SU-DHL-6 (cell line): ENCODE measurements around the gene OR2H1.

Experiments
- H2AFZ ChIP-seq: fragments of 200-600 bp; sonication (generic); 2 replicates; pipeline ENCODE4 v1.6.1; 2014; ENCODE audit warnings: low read depth, mild to moderate bottlenecking, moderate library complexity, mixed read lengths, antibody characterized with exemption, low read length; ENCODE audit not compliant: severe bottlenecking
- H3F3A ChIP-seq: fragments of 200-600 bp; shearing (Covaris generic); 2 replicates; pipeline ENCODE4 v1.6.0; 2016; ENCODE audit warnings: antibody characterized with exemption, mild to moderate bottlenecking; ENCODE audit not compliant: insufficient read depth
- H3K27ac ChIP-seq: fragments of 200-600 bp; sonication (generic); 2 replicates; pipeline ENCODE4 v1.5.1; 2016; ENCODE audit warnings: low read depth, mild to moderate bottlenecking, low read length, moderate library complexity, mixed read lengths
- H3K27me3 ChIP-seq: fragments of 200-600 bp; sonication (generic), shearing (Covaris generic); 2 replicates; pipeline ENCODE4 v1.6.0; 2014; ENCODE audit warnings: mild to moderate bottlenecking, low read length
- H3K36me3 ChIP-seq: fragments of 200-600 bp; sonication (generic); 2 replicates; pipeline ENCODE4 v1.6.1; 2014; ENCODE audit warnings: mild to moderate bottlenecking, low read length, mixed read lengths
- H3K4me2 ChIP-seq: fragments of 300-600, 200-600 bp; shearing (Covaris generic), sonication (generic); 2 replicates; pipeline ENCODE4 v1.6.0; 2014; ENCODE audit warnings: low read length, low read depth, mild to moderate bottlenecking; ENCODE audit not compliant: poor library complexity, severe bottlenecking
- H3K4me3 ChIP-seq: fragments of 200-600 bp; sonication (generic); 2 replicates; pipeline ENCODE4 v1.5.1; 2014; ENCODE audit warnings: antibody characterized with exemption, low read length, mild to moderate bottlenecking, mixed read lengths; ENCODE audit not compliant: insufficient read depth, poor library complexity, severe bottlenecking
- H3K79me2 ChIP-seq: fragments of 200-600 bp; sonication (generic); 2 replicates; pipeline ENCODE4 v1.6.1; 2014; ENCODE audit warnings: mild to moderate bottlenecking, low read length, moderate library complexity; ENCODE audit not compliant: insufficient read depth
- H3K9ac ChIP-seq: fragments of 200-600 bp; sonication (generic); 2 replicates; pipeline ENCODE4 v1.7.0; 2014; ENCODE audit warnings: mild to moderate bottlenecking, low read length
- H3K9me2 ChIP-seq: fragments of 200-600 bp; sonication (generic); replicated peaks from 2 replicates; pipeline ENCODE4 v1.6.1; 2014; ENCODE audit warnings: low read length; ENCODE audit not compliant: insufficient read depth
- H3K9me3 ChIP-seq: fragments of 200-600 bp; sonication (generic); 2 replicates; pipeline ENCODE4 v1.6.1; 2014; ENCODE audit warnings: low read length, mixed read lengths; ENCODE audit not compliant: insufficient read depth
- H4K20me1 ChIP-seq: fragments of 200-600 bp; sonication (generic); 2 replicates; pipeline ENCODE4 v1.6.1; 2014; ENCODE audit warnings: low read depth, mild to moderate bottlenecking, antibody characterized with exemption, low read length, moderate library complexity, mixed read lengths
- EZH2phosphoT487 ChIP-seq: fragments of 200-600 bp; sonication (generic), shearing (Covaris generic); conservative IDR thresholded peaks from 2 replicates; pipeline ENCODE4 v1.6.1; 2018; ENCODE audit warnings: mild to moderate bottlenecking, antibody characterized with exemption, low read length, moderate library complexity, mixed read lengths
- TF ChIP-seq, protein P1 (sequence below): fragments of 200-600 bp; sonication (generic); IDR thresholded peaks from one replicate; pipeline ENCODE4 v1.5.1; 2017; ENCODE audit warnings: antibody characterized with exemption, mild to moderate bottlenecking, low read length, moderate library complexity; ENCODE audit not compliant: insufficient read depth, poor library complexity, severe bottlenecking

OR2H1 gene

GRCh38 chr6:29486577-29486976 is 29.6 kb downstream of the OR2H1 start:
- Histone ChIP-seq H3K27me3 (no peaks in the 10 kb centered on the region), H3K27ac (no peak overlapping the region), H3K36me3 (no peaks in the 10 kb centered on the region), H3K9me2 (no peaks in the 10 kb centered on the region), H3K9ac (no peak overlapping the region), H3K79me2 (no peaks in the 10 kb centered on the region), H4K20me1 (no peaks in the 10 kb centered on the region), H3F3A (no peaks in the 10 kb centered on the region), H2AFZ (no peak overlapping the region), H3K4me2 (no peak overlapping the region), H3K9me3 (no peaks in the 10 kb centered on the region), H3K4me3 (no peak overlapping the region)
- TF ChIP-seq, protein P1, sequence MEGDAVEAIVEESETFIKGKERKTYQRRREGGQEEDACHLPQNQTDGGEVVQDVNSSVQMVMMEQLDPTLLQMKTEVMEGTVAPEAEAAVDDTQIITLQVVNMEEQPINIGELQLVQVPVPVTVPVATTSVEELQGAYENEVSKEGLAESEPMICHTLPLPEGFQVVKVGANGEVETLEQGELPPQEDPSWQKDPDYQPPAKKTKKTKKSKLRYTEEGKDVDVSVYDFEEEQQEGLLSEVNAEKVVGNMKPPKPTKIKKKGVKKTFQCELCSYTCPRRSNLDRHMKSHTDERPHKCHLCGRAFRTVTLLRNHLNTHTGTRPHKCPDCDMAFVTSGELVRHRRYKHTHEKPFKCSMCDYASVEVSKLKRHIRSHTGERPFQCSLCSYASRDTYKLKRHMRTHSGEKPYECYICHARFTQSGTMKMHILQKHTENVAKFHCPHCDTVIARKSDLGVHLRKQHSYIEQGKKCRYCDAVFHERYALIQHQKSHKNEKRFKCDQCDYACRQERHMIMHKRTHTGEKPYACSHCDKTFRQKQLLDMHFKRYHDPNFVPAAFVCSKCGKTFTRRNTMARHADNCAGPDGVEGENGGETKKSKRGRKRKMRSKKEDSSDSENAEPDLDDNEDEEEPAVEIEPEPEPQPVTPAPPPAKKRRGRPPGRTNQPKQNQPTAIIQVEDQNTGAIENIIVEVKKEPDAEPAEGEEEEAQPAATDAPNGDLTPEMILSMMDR, result no peak
- no peak for TF ChIP-seq EZH2phosphoT487

GRCh38 chr6:29487131-29487530 is 30.2 kb downstream of the OR2H1 start:
- Histone ChIP-seq H3K36me3 (no peaks in the 10 kb centered on the region), H3K9me3 (no peaks in the 10 kb centered on the region), H3K9me2 (no peaks in the 10 kb centered on the region), H3K4me2 (no peak overlapping the region), H4K20me1 (no peaks in the 10 kb centered on the region), H2AFZ (no peak overlapping the region), H3K9ac (no peak overlapping the region), H3K79me2 (no peaks in the 10 kb centered on the region), H3K27me3 (no peaks in the 10 kb centered on the region), H3K4me3 (no peak overlapping the region), H3K27ac (no peak overlapping the region), H3F3A (no peaks in the 10 kb centered on the region)
- no peak for TF ChIP-seq EZH2phosphoT487
- TF ChIP-seq, protein P1, result no peak

DNA sequence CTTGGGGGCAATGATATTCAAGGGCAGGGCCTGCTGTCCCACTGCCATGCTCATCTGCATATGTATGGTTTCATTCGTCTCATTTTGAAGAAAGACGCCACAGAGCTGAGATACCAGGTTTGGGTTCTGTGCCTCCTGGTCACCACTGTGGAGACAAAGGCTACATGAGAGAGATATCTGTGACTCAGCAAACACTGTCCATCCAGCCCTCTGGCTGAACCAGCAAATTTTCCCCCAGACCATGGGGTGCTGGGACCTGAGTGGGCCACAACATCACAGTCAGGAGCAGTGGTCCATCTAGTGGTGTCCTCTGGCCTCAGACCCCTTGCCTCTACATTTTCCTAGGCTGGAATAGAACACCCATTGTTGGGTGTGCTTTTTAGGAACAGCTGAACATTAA is 30.7 kb downstream of the OR2H1 start, which contains the start of gene MAS1L:
MAS1L (minus strand) TSS at position 297 of the 400 bp plus-strand sequence; CDS start at position 243, 54 bp downstream.
- H3F3A ChIP-seq, result no peaks in the 10 kb centered on the region
- H3K4me3 ChIP-seq, result no peak within 1 kb of the TSS

More for the DNA sequence above, 30.7 kb downstream of the OR2H1 start, which contains the start of gene MAS1L:
- H3K4me2 ChIP-seq, result no peak within 1 kb of the TSS
- H4K20me1 ChIP-seq, result no peaks in the 10 kb centered on the region
- H3K27ac ChIP-seq, result no peak within 1 kb of the TSS
- no peaks in the 10 kb centered on the region for H3K79me2 ChIP-seq
- no peaks in the 10 kb centered on the region for H3K9me3 ChIP-seq
- H3K9ac ChIP-seq, result no peak within 1 kb of the TSS
- H3K27me3 ChIP-seq, result no peaks in the 10 kb centered on the region
- no peaks in the 10 kb centered on the region for H3K9me2 ChIP-seq
- no peaks in the 10 kb centered on the region for H3K36me3 ChIP-seq
- TF ChIP-seq, protein P1, result no peak
- no peak for TF ChIP-seq EZH2phosphoT487
- H2AFZ ChIP-seq, result no peak within 1 kb of the TSS
